HG03175 (cell line): ENCODE results near the gene REXO4.
"Not testable (repeated sequence)": the region's sequence is repeated elsewhere in the genome, so short reads cannot be mapped to it uniquely, and the experiment has no call there.

Source experiments
- ATAC-seq: cut with Tn5 transposase; IDR thresholded peaks from one replicate; pipeline ENCODE4 v1.9.1; 2021; ENCODE audit warnings: mild to moderate bottlenecking, moderate library complexity; ENCODE audit not compliant: unreplicated experiment

Gene REXO4

GRCh38 chr9:133421615-133422542 is 4.1 kb upstream of the REXO4 start, which contains the start of gene ADAMTS13:
TSS of gene ADAMTS13 (plus strand) at chr9:133422367. CDS start at chr9:133422444, 77 bp downstream.
- ATAC-seq = no peak

DNA sequence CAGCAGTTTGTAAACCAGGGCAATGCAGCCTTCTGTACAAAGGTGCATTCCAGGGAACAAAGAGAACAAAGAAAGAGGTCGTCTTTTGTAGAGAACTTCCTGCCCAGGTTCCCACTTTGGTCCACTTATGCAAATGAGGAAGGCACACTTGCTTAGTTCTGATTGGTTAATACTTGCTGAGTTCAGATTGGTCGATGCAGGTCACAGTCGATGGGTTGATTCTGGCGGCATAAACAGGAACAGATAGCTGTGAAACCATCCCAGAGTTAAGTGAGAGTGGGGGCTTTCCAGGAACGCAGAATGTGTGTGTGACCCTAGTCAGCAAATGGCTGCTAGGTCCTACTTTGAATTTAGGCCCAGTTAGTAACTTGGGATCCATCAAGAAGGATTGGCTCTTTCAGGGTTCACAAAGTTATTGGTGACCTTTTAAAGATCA is 2.6 kb upstream of the REXO4 start:
- ATAC-seq = no peak

DNA sequence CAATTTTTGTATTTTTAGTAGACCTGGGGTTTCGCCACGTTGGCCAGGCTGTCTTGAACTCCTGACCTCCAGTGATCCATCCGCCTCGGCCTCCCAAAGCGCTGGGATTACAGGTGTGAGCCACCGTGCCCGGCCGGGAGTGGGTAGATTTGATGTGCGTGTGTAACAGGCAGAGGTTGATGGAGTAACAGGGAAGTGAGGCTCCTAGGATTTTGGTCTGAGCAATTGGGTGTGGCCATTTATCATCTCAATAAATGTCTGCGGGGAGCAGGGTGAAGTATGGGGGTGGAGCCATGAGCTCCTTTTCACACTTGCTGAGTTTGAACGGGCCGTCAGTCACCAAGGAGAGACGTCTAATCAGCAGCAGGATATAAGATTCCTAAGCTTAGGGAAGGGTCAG is 1.2 kb upstream of the REXO4 start:
- ATAC-seq = no peak

- ATAC-seq = no peak
These were observed 2.6 kb downstream of the REXO4 start for GRCh38 chr9:133415170-133415569.

GRCh38 chr9:133408042-133408441 is 9.8 kb downstream of the REXO4 start:
- ATAC-seq = no peak

DNA sequence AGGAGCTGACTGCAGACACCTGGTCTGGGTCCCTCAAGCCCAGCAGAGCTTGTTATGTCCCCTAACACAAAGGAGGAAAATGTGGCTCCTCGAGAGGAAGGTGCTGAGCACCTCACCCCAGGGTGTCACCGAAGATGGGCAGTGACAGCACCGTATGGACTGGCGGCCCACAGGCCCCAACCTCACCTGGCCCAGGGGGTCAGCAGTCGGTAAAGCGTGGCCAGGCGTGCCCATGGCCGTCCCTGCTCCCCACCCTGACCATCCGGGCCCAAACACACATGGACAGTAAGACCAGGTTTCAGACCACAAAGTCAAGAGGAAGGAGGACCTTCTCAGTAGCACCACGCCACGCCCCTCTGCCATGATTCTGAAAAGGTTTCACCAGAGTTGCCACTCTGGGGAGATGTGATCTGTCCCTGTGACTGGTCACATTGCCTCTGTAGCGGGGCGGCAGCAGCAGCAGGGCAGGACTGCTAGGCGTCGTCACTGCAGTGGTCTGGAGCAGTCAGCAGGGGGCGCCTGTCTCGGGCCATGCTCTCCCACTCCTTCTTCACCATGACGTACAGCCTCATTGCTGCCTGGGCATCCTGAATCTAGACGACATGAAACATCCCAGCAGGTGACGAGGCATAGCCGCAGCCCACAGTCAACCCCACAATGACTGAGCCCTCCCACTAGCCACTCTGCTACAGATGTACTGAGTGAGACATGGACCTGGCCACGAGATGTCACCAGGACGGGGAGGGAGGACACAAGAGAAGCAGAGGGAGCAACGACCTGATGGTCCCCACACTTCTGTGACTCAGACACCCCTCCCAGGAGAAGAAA is 11.1 kb downstream of the REXO4 start:
- peak; percentile 70 for ATAC-seq

- no peak for ATAC-seq
These were observed 12.0 kb downstream of the REXO4 start for GRCh38 chr9:133405508-133406438.

DNA sequence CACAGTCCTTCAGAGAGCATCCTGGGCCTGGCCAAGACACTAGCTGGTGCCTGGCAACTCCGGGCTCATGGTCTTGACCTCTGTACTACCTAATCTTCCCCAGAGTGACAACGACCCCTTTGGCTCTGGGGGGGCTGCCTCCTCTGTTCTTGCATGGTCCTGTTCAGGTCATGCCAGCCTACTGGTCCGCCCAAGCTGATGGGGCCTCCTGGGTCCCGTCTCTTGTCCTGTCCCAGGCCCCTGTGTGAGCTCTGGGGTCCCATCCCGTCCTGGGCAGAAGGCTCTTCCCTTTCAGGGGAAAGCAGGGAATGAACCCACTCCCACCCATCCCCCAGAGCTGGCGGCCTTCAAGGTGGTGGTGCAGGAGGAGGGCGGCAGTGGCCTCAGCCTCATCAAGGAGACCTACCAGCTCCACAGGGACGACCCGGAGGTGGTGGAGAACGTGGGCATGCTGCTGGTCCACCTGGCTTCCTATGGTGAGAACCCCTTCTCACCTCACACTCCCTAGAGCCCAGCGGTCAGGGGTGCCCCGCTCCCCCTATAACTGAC is 13.3 kb downstream of the REXO4 start:
- no peak for ATAC-seq

GRCh38 chr9:133403766-133404453 is 13.9 kb downstream of the REXO4 start:
- ATAC-seq = no peak

- ATAC-seq = no peak
These were observed 15.1 kb downstream of the REXO4 start for GRCh38 chr9:133402689-133403088.

- ATAC-seq = no peak
These were observed 16.2 kb downstream of the REXO4 start for GRCh38 chr9:133401588-133401987.

DNA sequence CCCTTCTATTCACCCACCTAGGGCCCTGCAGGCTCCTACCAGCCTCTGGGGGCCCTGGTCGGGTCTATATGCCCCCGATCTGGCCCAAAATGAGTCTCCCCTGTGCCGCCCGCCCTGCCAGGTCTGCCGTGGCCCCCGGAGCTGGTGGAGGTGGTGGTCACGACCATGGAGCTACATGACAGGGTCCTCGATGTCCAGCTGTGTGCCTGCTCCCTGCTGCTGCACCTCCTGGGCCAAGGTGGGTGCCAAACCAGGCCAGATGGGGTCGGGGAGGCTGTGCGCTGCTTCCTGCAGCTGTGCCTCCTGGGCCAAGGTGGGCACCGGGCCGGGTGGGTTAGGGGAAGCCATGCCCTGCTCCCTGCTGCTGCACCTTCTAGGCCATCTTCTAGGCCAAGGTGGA is 17.5 kb downstream of the REXO4 start:
- no peak for ATAC-seq

- ATAC-seq = no peak
These were observed 19.9 kb downstream of the REXO4 start for GRCh38 chr9:133397895-133398294.

DNA sequence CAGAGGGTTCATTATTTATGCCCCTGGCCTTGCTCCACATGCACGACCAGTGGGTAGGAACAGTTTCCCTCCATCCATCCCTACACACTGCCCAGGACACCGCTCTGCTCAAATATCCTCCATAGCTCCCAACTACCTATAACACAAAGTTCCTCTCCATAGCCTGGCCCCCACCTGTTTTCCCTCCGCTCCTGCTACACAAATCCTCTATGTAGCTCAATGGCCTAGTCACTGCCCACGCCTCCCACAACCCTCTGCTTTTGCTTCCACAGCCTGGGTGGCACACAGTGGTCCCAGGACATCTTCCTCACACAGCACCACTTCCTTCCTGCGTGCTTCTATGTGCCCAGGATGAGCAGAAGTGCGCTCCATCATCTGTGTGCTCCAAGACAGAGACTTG is 20.4 kb downstream of the REXO4 start:
- no peak for ATAC-seq

DNA sequence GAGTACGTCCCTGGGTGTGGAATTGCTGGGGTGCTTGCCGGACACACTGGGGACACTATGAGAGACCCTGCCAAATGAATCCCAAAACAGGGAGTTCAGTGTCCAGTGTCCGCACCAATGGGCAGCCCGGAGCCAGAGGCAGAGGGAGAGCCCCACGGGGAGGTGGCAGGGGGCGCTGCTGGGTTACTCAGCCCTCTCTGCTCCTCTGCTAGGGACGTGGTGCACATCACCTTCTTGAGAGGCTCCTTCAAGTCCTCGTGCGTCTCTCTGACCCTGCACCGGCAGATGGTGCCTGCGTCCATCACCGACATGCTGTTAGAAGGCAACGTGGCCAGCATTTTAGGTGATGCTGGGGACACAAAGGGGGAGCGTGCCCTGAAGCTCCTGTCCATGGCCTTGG is 20.9 kb downstream of the REXO4 start:
- no peak for ATAC-seq

DNA sequence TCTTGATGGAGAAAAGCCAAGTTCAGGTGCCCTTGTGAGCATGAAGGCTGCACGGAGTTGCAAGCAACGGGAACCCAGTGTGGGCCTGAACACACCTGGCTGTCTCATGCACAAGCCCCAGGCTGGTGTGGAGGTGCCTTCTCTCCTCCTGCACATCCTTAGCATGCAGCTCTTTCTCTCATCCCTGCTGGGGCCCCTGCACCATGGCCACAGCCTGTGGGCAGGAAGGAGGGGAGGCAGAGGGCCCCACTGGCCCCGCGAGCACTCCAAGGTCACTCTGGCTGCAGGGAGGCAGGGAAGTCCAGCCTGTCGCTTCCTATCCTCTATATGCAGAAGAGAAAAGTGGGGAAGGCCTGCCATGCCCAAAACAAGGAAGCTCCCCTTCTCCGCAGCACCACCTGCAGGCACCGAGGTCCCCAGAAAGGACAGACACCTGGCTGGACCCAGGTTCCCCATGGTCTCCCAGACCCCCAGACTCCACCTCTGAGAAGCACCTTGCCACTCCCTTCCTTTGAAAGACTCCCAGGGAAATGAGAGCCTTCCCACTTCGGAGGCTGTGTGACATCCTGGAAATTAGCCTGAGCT is 23.0 kb downstream of the REXO4 start:
- ATAC-seq = no peak

DNA sequence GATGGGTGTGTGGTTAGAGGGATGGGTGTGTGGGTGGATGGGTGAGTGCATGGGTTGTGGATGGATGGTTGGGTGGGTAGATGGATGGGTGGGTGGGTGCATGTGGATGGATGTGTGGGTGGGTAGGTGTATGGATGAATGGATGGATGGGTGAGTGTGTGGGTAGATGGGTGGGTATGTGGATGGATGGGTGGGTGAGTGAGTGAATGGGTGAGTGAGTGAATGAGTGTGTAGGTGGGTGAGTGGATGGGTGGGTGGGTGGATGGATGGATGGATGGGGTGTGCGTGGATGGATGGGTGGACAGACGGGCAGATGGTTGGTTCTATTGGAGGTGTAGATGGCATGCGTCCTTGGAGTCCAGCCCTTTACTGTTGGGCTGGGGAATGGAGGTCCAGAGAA is 24.4 kb downstream of the REXO4 start:
- ATAC-seq = no peak

GRCh38 chr9:133392308-133392707 is 25.5 kb downstream of the REXO4 start:
- not testable (repeated sequence) for ATAC-seq

- not testable (repeated sequence) for ATAC-seq
These were observed 26.4 kb downstream of the REXO4 start for GRCh38 chr9:133391449-133391848.
